GM12878 (cell line): Measurements from ENCODE around the gene AKAP13. TPM values are rescaled to one million over a fixed set of nuclear protein-coding genes. Genes with fewer than 3 reads are reported as not detected.
"Not testable (repeated sequence)": the region's sequence is repeated elsewhere in the genome, so short reads cannot be mapped to it uniquely, and the experiment has no call there.

Experiments
- ATAC-seq: fragments of 200-7000 bp; cut with Tn5 transposase; 3 replicates; pipeline ENCODE4 v1.9.1; 2020; ENCODE audit warnings: mild to moderate bottlenecking, moderate library complexity
- BruUV-seq: library from RNA; stranded (reverse); fragments of 400-500 nt; replicated peaks from 2 replicates; lab custom pipeline; 2021; lab: Mats Ljungman, UMichigan
- CTCF ChIA-PET: fragments of 300-600 bp; sonication (Branson Sonifier 250); formaldehyde crosslinking; extraction: SDS; loops from one replicate; lab custom pipeline; 2021; ENCODE audit warnings: inconsistent platforms; lab: Yijun Ruan, JAX
- POLR2A ChIA-PET: fragments of 350-600 bp; formaldehyde crosslinking; extraction: SDS; loops from one replicate; lab custom pipeline; 2021; ENCODE audit warnings: inconsistent platforms; lab: Charles Lee
- RAD21 ChIA-PET: fragments of 300-600 bp; sonication (Branson Sonifier 250); formaldehyde crosslinking; loops from one replicate; lab custom pipeline; 2023; ENCODE audit warnings: antibody characterized with exemption; ENCODE audit not compliant: unreplicated experiment; lab: Charles Lee
- SMC1A ChIA-PET: fragments of 300-600 bp; sonication (Branson Sonifier 250); formaldehyde crosslinking; loops from one replicate; lab custom pipeline; 2023; ENCODE audit not compliant: unreplicated experiment, uncharacterized antibody; lab: Charles Lee
- DNase-seq: peaks from one replicate; pipeline ENCODE4 v3.0.0-alpha.2; 2011; ENCODE audit warnings: low read depth, low spot score
- FAIRE-seq: peaks from 3 replicates; lab custom pipeline; 2011; peaks lifted over from hg19 to GRCh38; lab: Jason Lieb, UNC
- H2AFZ ChIP-seq: 2 replicates; pipeline ENCODE4 v1.6.0; 2011; ENCODE audit warnings: low read depth, low read length, control low read depth; ENCODE audit not compliant: control insufficient read depth
- H3K27ac ChIP-seq: 2 replicates; pipeline ENCODE4 v1.5.1; 2011; ENCODE audit warnings: control low read depth; ENCODE audit not compliant: control insufficient read depth, insufficient read depth
- H3K27me3 ChIP-seq, 2 experiments: replicated peaks in 1 of 2; 2 replicates each; pipeline versions ENCODE4 v1.6.0 to v1.6.1; 2011; ENCODE audit warnings: low read length in 1 of 2; ENCODE audit not compliant: control insufficient read depth in 2 of 2, insufficient read depth in 2 of 2
- H3K36me3 ChIP-seq, 2 experiments: 2 replicates each; pipeline ENCODE4 v1.5.1; 2011; ENCODE audit warnings: low read length in 1 of 2; ENCODE audit not compliant: control insufficient read depth in 2 of 2, insufficient read depth in 2 of 2
- H3K4me1 ChIP-seq: 2 replicates; pipeline ENCODE4 v1.6.1; 2011; ENCODE audit warnings: mild to moderate bottlenecking, low read length, moderate library complexity, mixed read lengths; ENCODE audit not compliant: control insufficient read depth, insufficient read depth
- H3K4me2 ChIP-seq: 2 replicates; pipeline ENCODE4 v1.6.0; 2011; ENCODE audit warnings: control low read depth; ENCODE audit not compliant: control insufficient read depth, insufficient read depth
- H3K4me3 ChIP-seq: fragments of 200-600 bp; sonication (generic); 2 replicates; pipeline ENCODE4 v1.5.1; 2016
- H3K79me2 ChIP-seq: 2 replicates; pipeline ENCODE4 v1.6.0; 2011; ENCODE audit warnings: low read length; ENCODE audit not compliant: control insufficient read depth, insufficient read depth
- H3K9ac ChIP-seq: 2 replicates; pipeline ENCODE4 v1.8.0; 2011; ENCODE audit warnings: low read length, control low read depth, mixed read lengths; ENCODE audit not compliant: control insufficient read depth, insufficient read depth
- H3K9me3 ChIP-seq: replicated peaks from 3 replicates; pipeline ENCODE4 v1.5.1; 2011; ENCODE audit warnings: mild to moderate bottlenecking, low read length; ENCODE audit not compliant: control insufficient read depth, insufficient read depth
- H4K20me1 ChIP-seq: 2 replicates; pipeline ENCODE4 v1.6.0; 2011; ENCODE audit not compliant: control insufficient read depth, insufficient read depth
- CEBPZ ChIP-seq: fragments of 150-350 bp; IDR thresholded peaks from 2 replicates; pipeline ENCODE4 v1.6.1; 2016; ENCODE audit warnings: low read depth, low read length
- IKZF2 ChIP-seq, 2 experiments: fragments of 450-650 bp; IDR thresholded peaks; 2 replicates each; pipeline ENCODE4 v1.6.1; 2017; ENCODE audit warnings: mild to moderate bottlenecking in 2 of 2, moderate library complexity in 2 of 2
- NFIC ChIP-seq: IDR thresholded peaks from 2 replicates; pipeline ENCODE4 v1.6.1; 2012; ENCODE audit warnings: low read depth, mild to moderate bottlenecking, inconsistent platforms, low read length, moderate library complexity
- SPI1 ChIP-seq: IDR thresholded peaks from 2 replicates; pipeline ENCODE4 v1.6.1; 2011; ENCODE audit warnings: low read depth, mild to moderate bottlenecking, low read length, moderate library complexity, borderline replicate concordance; ENCODE audit not compliant: insufficient read depth
- ZNF384 ChIP-seq: IDR thresholded peaks from 2 replicates; pipeline ENCODE4 v1.6.1; 2012; ENCODE audit warnings: low read depth, mild to moderate bottlenecking, low read length, improper control_type of control experiment, borderline replicate concordance
- WGBS: methylation state at CpG from one replicate; pipeline ENCODE4 v1.1.6; 2016; ENCODE audit warnings: low lambda C conversion rate; ENCODE audit not compliant: insufficient replicate concordance, insufficient coverage; ENCODE audit errors: missing lambda C conversion rate; 5-methylcytosine and 5-hydroxymethylcytosine counted together
- in situ Hi-C: fragments of 300-500 bp; cut with MboI; formaldehyde crosslinking; loops from 9 replicates; pipeline ENCODE4 v1.14.3; 2018; ENCODE audit warnings: mixed read lengths
- intact Hi-C: fragments of 100-400 bp; cut with micrococcal nuclease; formaldehyde crosslinking; loops from one replicate; pipeline ENCODE4 v1.14.2; 2022; ENCODE audit not compliant: unreplicated experiment
- polyA plus RNA-seq, 11 experiments: library from polyadenylated mRNA; depleted of rRNA in 4 of 11; unstranded in 6 of 11; stranded (reverse) in 5 of 11; fragments of >200 nt; fragmentation: Nextera tagmentation in 4 of 11; fragmentation: Illumina TruSeq in 1 of 11; extraction: Ambion mirVana in 4 of 11; extraction: Trizol in 1 of 11; gene quantifications; 1 replicate in 1 of 11; 2 replicates in 10 of 11; pipeline versions ENCODE4 v1.2.1 to v1.2.3, GENCODE V29; 2011 to 2016; ENCODE audit warnings: inconsistent platforms in 2 of 11, missing spikeins in 2 of 11, low read depth in 1 of 11
- total RNA-seq, 4 experiments: library from RNA; depleted of rRNA in 3 of 4; stranded (reverse); fragments of >200 nt in 3 of 4; fragmentation: Illumina TruSeq in 1 of 4; extraction: Trizol in 1 of 4; gene quantifications; 2 replicates each; pipeline versions ENCODE4 v1.2.1 to v1.2.3, GENCODE V29; 2013 to 2021

Gene AKAP13
- total and polyA plus RNA-seq, 10 of the 15 experiments (the other 5 are each of a cell fraction or from before 2014, with no cell fraction given), result 14.4 to 74.9 (median 55.1) TPM

GRCh38 chr15:85534031-85534430 is 153.6 kb downstream of the AKAP13 start (continued):
- TF ChIP-seq CEBPZ, result no peak

- peaks cover 40% of the 10 kb centered on the region for H3K4me1 ChIP-seq
- H3K9me3 ChIP-seq, H2AFZ ChIP-seq, in situ Hi-C loops, DNase-seq, H3K36me3 ChIP-seq, H3K27ac ChIP-seq, H3K27me3 ChIP-seq, H3K9ac ChIP-seq, H3K4me2 ChIP-seq, H3K79me2 ChIP-seq, H3K4me3 ChIP-seq, intact Hi-C loops, BruUV-seq, POLR2A ChIA-PET, RAD21 ChIA-PET, H4K20me1 ChIP-seq, FAIRE-seq: not testable (repeated sequence)
- 0 out of 2 replicates have a peak, but pooled peaks have one; percentile 35 for TF ChIP-seq ZNF384
- TF ChIP-seq NFIC, result 0 out of 2 replicates have a peak, but pooled peaks have one; percentile 27
- 0 out of 4 replicates have a peak, but pooled peaks of 1 of the 2 experiments have one; percentile 11 for TF ChIP-seq IKZF2 (IDR thresholded peaks at IDR 0.05)
- peak; percentile 81 for TF ChIP-seq SPI1
- ChIA-PET CTCF (interaction anchor here (1.1 kb wide), 1 partner anchor 20 kb away, joined by 3 read pairs; no protein-coding TSS in a partner anchor), SMC1A (interaction anchor here (3.3 kb wide), 1 partner anchor 46 kb away, joined by 13 read pairs; no protein-coding TSS in a partner anchor)
- peak; percentile 51 for ATAC-seq
- 37% methylated on average over 7 of the region's 7 CpGs for WGBS
These were observed 155.3 kb downstream of the AKAP13 start for GRCh38 chr15:85535533-85536330.
